Measurements from ENCODE around the gene CLEC20A.

- TF ChIP-seq CTCF (IDR thresholded peaks at IDR 0.05 in 8 of 11, conservative IDR thresholded peaks at IDR 0.05 in 3 of 11) (no peak), POLR2A (IDR thresholded peaks at IDR 0.05) (no peak), POLR2AphosphoS5 (IDR thresholded peaks at IDR 0.05) (no peak)
Measured at GRCh38 chr1:178533121-178533946, 36.6 kb upstream of the CLEC20A start.

Measured in spleen (tissue), 7 donors.